ENCODE data around the gene ICA1. TPM values are rescaled to one million over a fixed set of nuclear protein-coding genes. Genes with fewer than 3 reads are reported as not detected.

ICA1 gene
- total RNA-seq, 4 donors from 2014 or later: 4.1 to 7.4 (median 5.8) TPM

DNA sequence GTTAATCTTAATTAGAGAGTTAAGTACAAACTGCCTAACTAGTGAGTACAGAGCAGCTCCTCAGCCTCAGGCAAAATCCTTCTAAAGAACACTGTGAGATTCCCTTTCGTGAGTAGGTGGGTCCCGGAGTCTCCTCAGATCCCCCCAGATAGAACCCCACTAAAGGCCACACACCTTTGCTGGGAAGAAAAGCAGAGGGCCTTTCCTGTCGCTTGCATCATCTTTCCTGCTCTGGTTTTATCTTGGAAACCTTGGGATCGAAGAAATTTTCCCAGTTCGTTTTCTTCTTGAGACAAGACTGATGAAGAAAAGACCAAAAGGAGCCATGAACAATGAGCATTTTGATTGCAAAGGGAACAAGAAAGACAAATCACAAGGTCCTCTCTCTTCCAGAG, 40.9 kb downstream of the ICA1 start:
- DNase-seq (ENCODE audit: extremely low spot score): no peak
- H3K4me3 ChIP-seq: no peak overlapping the region
- H3K4me1 ChIP-seq: peaks cover 0 to 6% (median 2%) of the 10 kb centered on the region in 4 donors
- 83% methylated on average over 5 of the region's 5 CpGs for WGBS
- H3K27ac ChIP-seq (replicated peaks in 1 of 4): no peak overlapping the region
- no peaks in the 10 kb centered on the region for H3K9me3 ChIP-seq
- intact Hi-C loops (cut with DNase I): no loop called here
- TF ChIP-seq POLR2A (IDR thresholded peaks at IDR 0.05; ENCODE audit: low read depth) (no peak), POLR2AphosphoS5 (IDR thresholded peaks at IDR 0.05) (no peak), EP300 (IDR thresholded peaks at IDR 0.05) (no peak)
- TF ChIP-seq, protein P1, sequence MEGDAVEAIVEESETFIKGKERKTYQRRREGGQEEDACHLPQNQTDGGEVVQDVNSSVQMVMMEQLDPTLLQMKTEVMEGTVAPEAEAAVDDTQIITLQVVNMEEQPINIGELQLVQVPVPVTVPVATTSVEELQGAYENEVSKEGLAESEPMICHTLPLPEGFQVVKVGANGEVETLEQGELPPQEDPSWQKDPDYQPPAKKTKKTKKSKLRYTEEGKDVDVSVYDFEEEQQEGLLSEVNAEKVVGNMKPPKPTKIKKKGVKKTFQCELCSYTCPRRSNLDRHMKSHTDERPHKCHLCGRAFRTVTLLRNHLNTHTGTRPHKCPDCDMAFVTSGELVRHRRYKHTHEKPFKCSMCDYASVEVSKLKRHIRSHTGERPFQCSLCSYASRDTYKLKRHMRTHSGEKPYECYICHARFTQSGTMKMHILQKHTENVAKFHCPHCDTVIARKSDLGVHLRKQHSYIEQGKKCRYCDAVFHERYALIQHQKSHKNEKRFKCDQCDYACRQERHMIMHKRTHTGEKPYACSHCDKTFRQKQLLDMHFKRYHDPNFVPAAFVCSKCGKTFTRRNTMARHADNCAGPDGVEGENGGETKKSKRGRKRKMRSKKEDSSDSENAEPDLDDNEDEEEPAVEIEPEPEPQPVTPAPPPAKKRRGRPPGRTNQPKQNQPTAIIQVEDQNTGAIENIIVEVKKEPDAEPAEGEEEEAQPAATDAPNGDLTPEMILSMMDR (IDR thresholded peaks at IDR 0.05): no peak
- peaks cover 0 to 44% (median 0%) of the 10 kb centered on the region in 4 donors for H3K36me3 ChIP-seq
- no peaks in the 10 kb centered on the region for H3K27me3 ChIP-seq

DNA sequence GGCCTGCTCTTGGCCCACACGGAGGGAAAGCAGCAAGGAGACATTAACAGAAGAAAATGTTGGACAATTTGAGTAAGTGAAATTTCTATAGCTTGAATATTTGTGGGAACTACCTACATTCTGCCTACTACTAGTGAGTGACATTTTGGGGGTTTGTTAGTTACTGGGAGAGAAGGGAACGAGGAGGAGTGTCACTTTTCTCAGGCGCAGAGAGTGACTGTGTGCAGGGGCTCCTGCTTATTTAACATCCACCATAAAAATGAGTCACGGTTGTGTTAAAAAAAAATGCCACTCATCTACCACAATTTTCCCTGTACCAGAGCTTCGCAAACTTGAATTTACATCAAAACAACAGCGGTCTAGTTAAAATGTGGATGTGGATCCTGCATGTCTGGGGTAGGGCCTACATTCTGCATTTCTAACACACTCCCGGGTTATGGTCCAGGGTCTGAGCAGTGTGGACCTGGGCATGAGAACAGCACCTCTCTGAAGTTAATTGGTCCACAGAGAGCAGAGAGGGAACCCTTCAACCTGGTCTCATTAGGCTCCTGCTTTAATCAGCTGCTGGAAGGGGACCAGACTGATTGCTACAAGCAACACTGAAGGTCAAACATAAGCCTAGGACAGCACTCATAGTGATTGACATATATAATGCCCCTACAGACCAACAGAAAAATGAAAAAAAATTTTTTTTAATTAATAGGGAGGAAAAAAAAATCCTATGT, 41.4 kb downstream of the ICA1 start:
- peaks cover 0 to 6% (median 2%) of the 10 kb centered on the region in 4 donors for H3K4me1 ChIP-seq
- H3K9me3 ChIP-seq: no peaks in the 10 kb centered on the region
- 80% methylated on average over 7 of the region's 7 CpGs for WGBS
- H3K36me3 ChIP-seq: peaks cover 0 to 49% (median 0%) of the 10 kb centered on the region in 4 donors
- no peak overlapping the region for H3K4me3 ChIP-seq
- H3K27me3 ChIP-seq: no peaks in the 10 kb centered on the region
- DNase-seq (ENCODE audit: extremely low spot score): no peak
- H3K27ac ChIP-seq (replicated peaks in 1 of 4): no peak overlapping the region
- TF ChIP-seq, protein P1 (IDR thresholded peaks at IDR 0.05): no peak
- TF ChIP-seq EP300 (IDR thresholded peaks at IDR 0.05): no peak
- no peak for TF ChIP-seq POLR2AphosphoS5 (IDR thresholded peaks at IDR 0.05)
- no peak for TF ChIP-seq POLR2A (IDR thresholded peaks at IDR 0.05; ENCODE audit: low read depth)
- intact Hi-C loops (cut with DNase I): no loop called here

DNA sequence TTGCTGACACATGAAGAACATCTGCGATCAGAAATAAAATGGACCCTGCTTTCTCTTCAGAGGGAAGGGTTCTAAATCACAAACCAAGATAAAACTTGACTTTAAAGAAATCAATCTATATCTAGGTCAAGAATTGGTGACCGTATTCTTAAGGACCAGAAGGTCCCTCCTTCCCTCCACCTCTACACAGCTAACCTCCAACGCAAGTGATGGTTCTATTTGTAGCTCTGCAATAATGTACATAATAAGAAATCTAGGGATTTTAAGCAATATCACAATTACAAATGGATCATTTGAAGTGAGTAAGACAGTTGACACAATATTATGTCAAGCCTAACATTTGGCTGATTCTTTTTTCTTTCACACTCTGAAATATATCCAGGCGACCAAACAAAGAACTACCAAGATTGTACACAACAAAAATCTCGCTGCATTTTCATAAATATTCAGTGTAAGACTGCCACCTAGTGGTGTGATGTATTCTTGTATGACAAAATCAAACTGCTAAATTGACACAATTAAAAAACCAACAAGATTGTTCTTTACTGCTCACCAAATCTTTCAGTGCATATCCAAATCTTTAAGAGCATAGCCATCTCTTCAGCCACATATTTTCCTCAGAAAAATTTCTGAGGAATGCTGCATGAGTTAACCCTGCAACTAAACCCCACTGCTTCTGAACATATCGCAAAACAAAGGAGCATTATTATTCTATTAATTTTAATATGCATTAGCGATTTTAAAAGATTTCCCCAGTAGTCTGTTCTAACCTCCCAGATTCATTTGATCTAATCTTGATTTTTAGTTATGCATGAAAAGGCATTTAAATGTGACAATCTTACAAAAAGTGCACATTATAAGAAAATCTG, 44.5 kb downstream of the ICA1 start:
- H3K36me3 ChIP-seq: peaks cover 0 to 53% (median 0%) of the 10 kb centered on the region in 4 donors
- no peak overlapping the region for H3K27ac ChIP-seq (replicated peaks in 1 of 4)
- no peak for TF ChIP-seq POLR2A (IDR thresholded peaks at IDR 0.05; ENCODE audit: low read depth)
- TF ChIP-seq EP300 (IDR thresholded peaks at IDR 0.05): no peak
- TF ChIP-seq, protein P1 (IDR thresholded peaks at IDR 0.05): peak; percentile 64 to 76 (median 69)
- TF ChIP-seq POLR2AphosphoS5 (IDR thresholded peaks at IDR 0.05): no peak
- H3K4me3 ChIP-seq: no peak overlapping the region
- WGBS: 45% methylated on average over 7 of the region's 7 CpGs
- H3K9me3 ChIP-seq: no peaks in the 10 kb centered on the region
- intact Hi-C loops (cut with DNase I): loop anchor here (5.0 to 10.0 kb wide), 3 partner anchors 535 to 1113 kb away; no protein-coding TSS in a partner anchor
- no peak for DNase-seq (ENCODE audit: extremely low spot score)
- H3K4me1 ChIP-seq: peaks cover 5 to 25% (median 20%) of the 10 kb centered on the region in 4 donors
- H3K27me3 ChIP-seq: no peaks in the 10 kb centered on the region

DNA sequence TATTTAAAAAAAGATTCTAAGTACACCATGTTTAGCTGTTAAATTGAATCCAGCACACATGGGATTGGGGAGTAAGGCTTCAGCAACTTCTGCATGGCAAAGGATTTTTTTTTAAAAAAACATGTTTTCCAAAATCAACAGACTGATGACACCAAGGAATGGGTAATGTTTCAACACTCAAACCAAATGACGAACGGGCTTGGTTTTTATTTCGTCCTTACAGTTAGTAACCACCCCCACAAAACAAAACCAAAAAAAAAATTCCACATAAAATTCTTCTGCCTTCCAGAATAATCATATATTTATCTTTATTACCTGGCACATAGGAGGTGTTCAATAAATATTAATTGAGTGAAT, 45.7 kb downstream of the ICA1 start:
- peaks cover 0 to 48% (median 0%) of the 10 kb centered on the region in 4 donors for H3K36me3 ChIP-seq
- H3K27me3 ChIP-seq: no peaks in the 10 kb centered on the region
- no peak overlapping the region for H3K27ac ChIP-seq (replicated peaks in 1 of 4)
- TF ChIP-seq POLR2AphosphoS5 (IDR thresholded peaks at IDR 0.05) (no peak), POLR2A (IDR thresholded peaks at IDR 0.05; ENCODE audit: low read depth) (no peak), EP300 (IDR thresholded peaks at IDR 0.05) (no peak)
- TF ChIP-seq, protein P1 (IDR thresholded peaks at IDR 0.05): no peak
- DNase-seq (ENCODE audit: extremely low spot score): no peak
- no peak overlapping the region for H3K4me3 ChIP-seq
- intact Hi-C loops (cut with DNase I): loop anchor here (5.0 to 10.0 kb wide), 3 partner anchors 534 to 1112 kb away; no protein-coding TSS in a partner anchor
- H3K9me3 ChIP-seq: no peaks in the 10 kb centered on the region
- peaks cover 13 to 25% (median 20%) of the 10 kb centered on the region in 4 donors for H3K4me1 ChIP-seq
- 79% methylated on average over 3 of the region's 3 CpGs for WGBS

Measured in esophagus muscularis mucosa (tissue), 4 donors.